Skeletal muscle tissue (tissue), 1 donor: ENCODE data around the gene DDO. TPM values are rescaled to one million over a fixed set of nuclear protein-coding genes. Genes with fewer than 3 reads are reported as not detected.

Experiments
- total RNA-seq: library from RNA; depleted of rRNA; stranded (reverse); fragments of >200 nt; gene quantifications from one replicate; pipeline ENCODE4 v1.2.3, GENCODE V29; 2014

The DDO gene
- total RNA-seq, 1 donor from 2014 or later: 4.7 TPM

Other genes starting within 250 kb of the DDO start
- 2.1 TPM for gene WASF1, start 235.9 kb downstream of the DDO start, total RNA-seq
- 11.0 TPM for gene CDC40, start 235.1 kb downstream of the DDO start, total RNA-seq
- 0.52 TPM for gene METTL24, start 57.2 kb downstream of the DDO start, total RNA-seq
- 1.0 TPM for gene SLC22A16, start 61.0 kb upstream of the DDO start, total RNA-seq